Endothelial cell (in vitro differentiated cells): ENCODE results near the gene C18orf32. TPM values are rescaled to one million over a fixed set of nuclear protein-coding genes. Genes with fewer than 3 reads are reported as not detected.

Experiments used
- DNase-seq: peaks from one replicate; pipeline ENCODE4 v3.0.0; 2021; ENCODE audit warnings: low spot score
- H3K27ac Mint-ChIP-seq: one replicate; pipeline ENCODE4 v1.8.0; 2021; ENCODE audit warnings: mixed read lengths, inconsistent platforms; ENCODE audit not compliant: unreplicated experiment
- H3K27me3 Mint-ChIP-seq: one replicate; pipeline ENCODE4 v1.8.0; 2021; ENCODE audit warnings: mild to moderate bottlenecking, moderate library complexity, mixed read lengths, inconsistent platforms; ENCODE audit not compliant: unreplicated experiment
- H3K36me3 Mint-ChIP-seq: one replicate; pipeline ENCODE4 v1.8.0; 2021; ENCODE audit warnings: mild to moderate bottlenecking, low read depth, mixed read lengths, inconsistent platforms; ENCODE audit not compliant: unreplicated experiment
- H3K4me1 Mint-ChIP-seq: one replicate; pipeline ENCODE4 v1.8.0; 2021; ENCODE audit warnings: mild to moderate bottlenecking, mixed read lengths, inconsistent platforms; ENCODE audit not compliant: unreplicated experiment
- H3K4me3 Mint-ChIP-seq: one replicate; pipeline ENCODE4 v1.8.0; 2021; ENCODE audit warnings: mild to moderate bottlenecking, mixed read lengths, inconsistent platforms; ENCODE audit not compliant: unreplicated experiment
- H3K9me3 Mint-ChIP-seq: one replicate; pipeline ENCODE4 v1.8.0; 2021; ENCODE audit warnings: mixed read lengths, inconsistent platforms; ENCODE audit not compliant: unreplicated experiment
- total RNA-seq: library from RNA; stranded (reverse); fragmentation: NEBNext Ultra II Directional; extraction: Animal tissue kit (Norgen Biotek cat#: 25700); gene quantifications from one replicate; pipeline ENCODE4 v1.2.1, GENCODE V29; 2021; ENCODE audit not compliant: unreplicated experiment
- TF ChIP-seq, protein P1 (sequence below): fragments of 200-600 bp; sonication (generic); IDR thresholded peaks from one replicate; pipeline ENCODE4 v1.5.0; 2021; ENCODE audit warnings: antibody characterized with exemption; ENCODE audit not compliant: unreplicated experiment

Gene C18orf32
- total RNA-seq, 1 donor from 2014 or later = 33.2 TPM

DNA sequence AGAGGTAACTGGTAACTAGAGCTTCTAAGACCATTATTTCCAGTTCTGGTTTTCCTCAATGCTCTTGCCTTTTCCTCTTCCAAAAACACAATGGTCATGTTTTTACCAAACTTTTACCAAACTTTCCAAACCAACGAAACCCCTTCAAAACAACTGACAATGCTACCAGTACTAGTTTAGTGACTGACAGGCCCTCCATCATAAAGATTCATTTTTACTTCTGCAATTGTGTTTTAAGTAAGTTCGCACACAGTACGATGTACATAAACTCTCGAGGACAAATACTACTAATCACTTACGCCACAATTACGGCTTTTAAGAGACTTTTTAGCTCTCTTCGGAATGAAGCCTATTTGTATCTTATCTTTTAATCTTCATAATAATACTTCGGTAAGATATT lies 900 bp downstream of the C18orf32 start:
- H3K9me3 Mint-ChIP-seq = no peaks in the 10 kb centered on the region

DNA sequence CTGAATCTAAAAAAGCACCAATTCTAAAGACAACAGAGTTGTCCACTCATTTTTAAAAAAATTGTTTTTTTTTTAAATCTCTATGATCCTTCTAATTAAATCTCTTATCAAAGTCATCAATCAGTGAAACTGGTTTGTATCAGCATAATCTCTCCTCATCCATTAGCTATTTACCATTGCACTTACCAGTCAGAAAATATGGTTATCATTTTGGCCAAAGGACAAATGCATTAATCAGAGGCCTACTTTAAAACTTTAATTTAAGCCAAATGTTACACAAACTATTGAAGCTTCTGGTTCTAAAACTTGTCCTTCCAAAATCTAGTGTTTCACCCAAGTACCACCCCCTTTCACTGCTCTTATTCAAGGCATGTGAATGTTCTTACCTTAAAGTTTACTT lies 3.8 kb downstream of the C18orf32 start:
- Mint-ChIP-seq H3K36me3 (peaks cover 27% of the 10 kb centered on the region), H3K9me3 (no peaks in the 10 kb centered on the region), H3K27ac (no peak overlapping the region), H3K27me3 (peaks cover 6% of the 10 kb centered on the region), H3K4me1 (peaks cover 15% of the 10 kb centered on the region), H3K4me3 (no peak overlapping the region)
- DNase-seq = no peak
- TF ChIP-seq, protein P1, sequence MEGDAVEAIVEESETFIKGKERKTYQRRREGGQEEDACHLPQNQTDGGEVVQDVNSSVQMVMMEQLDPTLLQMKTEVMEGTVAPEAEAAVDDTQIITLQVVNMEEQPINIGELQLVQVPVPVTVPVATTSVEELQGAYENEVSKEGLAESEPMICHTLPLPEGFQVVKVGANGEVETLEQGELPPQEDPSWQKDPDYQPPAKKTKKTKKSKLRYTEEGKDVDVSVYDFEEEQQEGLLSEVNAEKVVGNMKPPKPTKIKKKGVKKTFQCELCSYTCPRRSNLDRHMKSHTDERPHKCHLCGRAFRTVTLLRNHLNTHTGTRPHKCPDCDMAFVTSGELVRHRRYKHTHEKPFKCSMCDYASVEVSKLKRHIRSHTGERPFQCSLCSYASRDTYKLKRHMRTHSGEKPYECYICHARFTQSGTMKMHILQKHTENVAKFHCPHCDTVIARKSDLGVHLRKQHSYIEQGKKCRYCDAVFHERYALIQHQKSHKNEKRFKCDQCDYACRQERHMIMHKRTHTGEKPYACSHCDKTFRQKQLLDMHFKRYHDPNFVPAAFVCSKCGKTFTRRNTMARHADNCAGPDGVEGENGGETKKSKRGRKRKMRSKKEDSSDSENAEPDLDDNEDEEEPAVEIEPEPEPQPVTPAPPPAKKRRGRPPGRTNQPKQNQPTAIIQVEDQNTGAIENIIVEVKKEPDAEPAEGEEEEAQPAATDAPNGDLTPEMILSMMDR = no peak

More for the DNA sequence above, 900 bp downstream of the C18orf32 start:
- peak overlapping the region; percentile 97 for H3K27ac Mint-ChIP-seq
- H3K4me3 Mint-ChIP-seq = peak overlapping the region; percentile 98
- DNase-seq = no peak
- H3K27me3 Mint-ChIP-seq = peaks cover 6% of the 10 kb centered on the region
- TF ChIP-seq, protein P1 = no peak
- H3K4me1 Mint-ChIP-seq = peaks cover 31% of the 10 kb centered on the region
- peaks cover 35% of the 10 kb centered on the region for H3K36me3 Mint-ChIP-seq

DNA sequence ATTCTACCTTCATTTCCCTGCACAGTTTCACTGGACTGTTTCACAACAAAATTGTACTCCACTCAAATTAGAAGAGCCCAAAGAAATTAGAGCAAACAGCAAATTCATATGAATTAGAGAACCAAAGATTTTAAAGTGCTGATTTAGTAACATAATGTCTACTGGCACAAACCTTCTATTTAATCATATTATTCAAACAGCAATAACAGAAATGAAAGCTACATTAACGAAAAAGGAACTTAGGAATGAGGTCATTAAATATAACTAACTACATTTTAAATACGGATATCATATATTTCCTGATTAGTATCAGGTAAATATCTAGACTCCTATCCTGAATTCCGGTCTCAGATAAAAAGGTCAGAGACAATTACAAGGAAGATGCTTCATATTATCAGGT lies 5.1 kb downstream of the C18orf32 start:
- H3K27ac Mint-ChIP-seq = no peak overlapping the region
- no peak for DNase-seq
- H3K27me3 Mint-ChIP-seq = peaks cover 4% of the 10 kb centered on the region
- peaks cover 9% of the 10 kb centered on the region for H3K4me1 Mint-ChIP-seq
- no peak overlapping the region for H3K4me3 Mint-ChIP-seq
- TF ChIP-seq, protein P1 = no peak
- no peaks in the 10 kb centered on the region for H3K9me3 Mint-ChIP-seq
- peaks cover 25% of the 10 kb centered on the region for H3K36me3 Mint-ChIP-seq

DNA sequence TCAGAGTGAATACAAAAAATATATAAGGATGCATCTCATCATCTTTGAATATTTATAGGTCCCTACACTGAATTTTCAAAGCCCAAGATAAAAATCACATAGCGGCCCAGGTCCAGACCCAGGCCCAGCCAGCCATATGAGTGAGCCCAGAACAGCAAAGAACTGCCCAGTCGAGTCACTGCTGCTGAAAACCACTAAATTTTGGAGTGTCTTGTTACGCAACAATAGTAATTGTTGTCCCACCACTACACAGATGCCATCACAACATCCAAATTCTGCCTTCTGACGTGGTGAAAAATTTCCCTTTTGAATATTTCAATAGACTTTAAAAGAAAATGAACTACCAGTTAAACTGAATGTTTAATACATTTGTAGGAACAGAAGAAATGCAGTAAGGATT lies 5.7 kb downstream of the C18orf32 start:
- no peak overlapping the region for H3K27ac Mint-ChIP-seq
- TF ChIP-seq, protein P1 = no peak
- H3K4me1 Mint-ChIP-seq = peaks cover 4% of the 10 kb centered on the region
- peaks cover 21% of the 10 kb centered on the region for H3K36me3 Mint-ChIP-seq
- DNase-seq = no peak
- no peaks in the 10 kb centered on the region for H3K27me3 Mint-ChIP-seq
- H3K9me3 Mint-ChIP-seq = no peaks in the 10 kb centered on the region
- H3K4me3 Mint-ChIP-seq = no peak overlapping the region

DNA sequence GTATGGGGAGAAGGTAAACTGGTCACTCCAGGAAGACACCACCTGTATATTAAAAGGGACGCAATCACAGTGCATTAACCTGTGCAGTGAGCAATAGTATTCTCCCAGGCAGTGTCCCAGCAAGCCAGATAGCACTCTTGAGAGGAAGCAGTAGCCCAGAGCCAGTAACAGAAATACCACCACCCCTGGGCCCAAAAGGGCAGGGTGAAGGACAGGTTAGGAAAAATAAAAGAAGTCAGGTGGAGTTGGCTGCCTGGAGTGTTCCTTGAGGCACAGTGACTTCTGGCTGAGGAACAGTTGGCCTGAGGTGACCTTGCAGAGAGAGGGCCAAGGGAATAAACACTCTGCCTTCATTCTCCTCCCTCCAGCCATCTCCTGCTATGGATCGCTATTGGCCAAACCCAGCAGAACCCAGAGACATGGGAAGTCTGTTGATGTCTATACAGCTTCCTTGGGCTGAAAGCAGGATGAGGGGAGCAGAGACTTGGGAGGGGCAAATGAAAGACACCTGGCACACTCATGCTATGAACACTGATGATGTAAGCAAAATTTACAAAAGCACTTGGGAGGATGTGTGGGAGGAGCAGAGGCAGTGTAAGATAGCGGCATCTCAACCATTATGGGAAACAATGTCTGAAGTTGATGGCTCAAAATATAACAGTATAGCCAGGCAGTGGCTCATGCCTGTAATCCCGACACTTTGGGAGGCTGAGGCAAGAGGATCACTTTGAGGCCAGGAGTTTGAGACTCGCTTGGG lies 7.5 kb downstream of the C18orf32 start:
- Mint-ChIP-seq H3K4me3 (peak overlapping the region; percentile 45), H3K9me3 (no peaks in the 10 kb centered on the region), H3K27ac (no peak overlapping the region), H3K4me1 (no peaks in the 10 kb centered on the region), H3K27me3 (no peaks in the 10 kb centered on the region), H3K36me3 (peaks cover 21% of the 10 kb centered on the region)
- DNase-seq = no peak
- TF ChIP-seq, protein P1 = no peak
